Activated CD4-positive, alpha-beta T cell treated with anti-CD3 and anti-CD28 coated beads, Interleukin-2, amount 50 U/mL, for 24 hours (primary cell): ENCODE measurements around the gene PPP2R3B.
"Not testable (repeated sequence)": the region's sequence is repeated elsewhere in the genome, so short reads cannot be mapped to it uniquely, and the experiment has no call there.

Experiments
- DNase-seq, 2 donors: peaks; one replicate each; pipeline ENCODE4 v3.0.0-alpha.2; 2020; ENCODE audit warnings: low read depth in 1 of 2, low spot score in 1 of 2

Gene PPP2R3B

GRCh38 chrX:353566-354535 is 32.9 kb downstream of the PPP2R3B start:
- no peak for DNase-seq

GRCh38 chrX:352582-353314 is 34.0 kb downstream of the PPP2R3B start:
- no peak for DNase-seq

GRCh38 chrX:352181-352580 is 34.5 kb downstream of the PPP2R3B start:
- no peak for DNase-seq

- no peak for DNase-seq
These were observed 35.0 kb downstream of the PPP2R3B start for GRCh38 chrX:351736-352135.

GRCh38 chrX:351324-351641 is 35.4 kb downstream of the PPP2R3B start:
- not testable (repeated sequence) for DNase-seq

- DNase-seq: no peak
These were observed 36.0 kb downstream of the PPP2R3B start for GRCh38 chrX:350534-351323.

GRCh38 chrX:350148-350533 is 36.6 kb downstream of the PPP2R3B start:
- no peak for DNase-seq

- DNase-seq: no peak
These were observed 37.0 kb downstream of the PPP2R3B start for GRCh38 chrX:349702-350101.

DNA sequence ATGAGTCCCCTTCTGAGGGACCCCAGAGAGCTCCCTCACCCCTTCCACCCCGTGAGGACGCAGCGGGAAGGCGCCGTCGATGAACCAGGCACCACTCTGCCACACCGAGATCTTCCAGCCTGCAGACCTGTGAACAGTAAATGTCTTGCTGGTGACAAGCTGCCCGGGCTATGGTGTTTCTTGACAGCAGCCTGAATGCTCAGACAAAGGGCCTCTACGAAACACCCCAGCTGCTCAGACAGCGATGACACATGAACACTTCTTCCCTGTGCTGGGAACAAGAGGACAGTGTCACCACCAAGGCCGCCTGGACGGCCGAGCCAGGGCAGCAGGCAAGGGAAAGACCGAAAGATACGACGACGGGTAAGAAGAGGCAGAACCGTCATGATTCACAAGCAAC is 37.5 kb downstream of the PPP2R3B start:
- DNase-seq: no peak

DNA sequence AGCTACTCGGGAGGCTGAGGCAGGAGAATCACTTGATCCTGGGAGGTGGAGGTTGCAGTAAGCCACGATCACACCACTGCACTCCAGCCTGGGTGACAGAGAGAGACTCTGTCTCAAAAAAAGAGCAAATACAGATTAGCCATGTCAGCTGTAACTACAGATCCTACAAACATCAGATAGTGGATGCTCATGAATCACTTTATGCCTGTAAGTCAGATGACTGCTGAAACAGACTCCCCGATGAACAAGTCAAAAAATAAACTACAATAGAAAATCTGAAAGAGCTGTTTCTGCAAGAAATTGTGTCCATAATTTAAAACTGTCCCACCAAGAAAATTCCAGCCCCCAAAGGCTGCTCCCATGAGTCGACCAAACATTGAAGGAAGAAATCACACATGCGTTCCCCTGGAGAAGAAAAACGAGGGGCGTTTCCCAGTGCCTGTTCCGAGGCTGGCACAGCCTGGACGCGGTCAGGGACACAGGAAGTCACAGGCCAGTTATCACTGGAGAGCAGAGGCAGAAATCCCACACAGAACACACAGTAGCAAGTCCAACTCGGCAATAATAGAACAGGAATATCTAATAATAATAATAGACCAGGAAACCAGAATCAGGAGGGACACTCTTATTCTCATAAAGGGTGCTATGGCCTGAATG is 38.1 kb downstream of the PPP2R3B start:
- DNase-seq: no peak

GRCh38 chrX:347351-348117 is 39.2 kb downstream of the PPP2R3B start:
- DNase-seq: no peak

GRCh38 chrX:346034-346813 is 40.5 kb downstream of the PPP2R3B start:
- DNase-seq: no peak

DNA sequence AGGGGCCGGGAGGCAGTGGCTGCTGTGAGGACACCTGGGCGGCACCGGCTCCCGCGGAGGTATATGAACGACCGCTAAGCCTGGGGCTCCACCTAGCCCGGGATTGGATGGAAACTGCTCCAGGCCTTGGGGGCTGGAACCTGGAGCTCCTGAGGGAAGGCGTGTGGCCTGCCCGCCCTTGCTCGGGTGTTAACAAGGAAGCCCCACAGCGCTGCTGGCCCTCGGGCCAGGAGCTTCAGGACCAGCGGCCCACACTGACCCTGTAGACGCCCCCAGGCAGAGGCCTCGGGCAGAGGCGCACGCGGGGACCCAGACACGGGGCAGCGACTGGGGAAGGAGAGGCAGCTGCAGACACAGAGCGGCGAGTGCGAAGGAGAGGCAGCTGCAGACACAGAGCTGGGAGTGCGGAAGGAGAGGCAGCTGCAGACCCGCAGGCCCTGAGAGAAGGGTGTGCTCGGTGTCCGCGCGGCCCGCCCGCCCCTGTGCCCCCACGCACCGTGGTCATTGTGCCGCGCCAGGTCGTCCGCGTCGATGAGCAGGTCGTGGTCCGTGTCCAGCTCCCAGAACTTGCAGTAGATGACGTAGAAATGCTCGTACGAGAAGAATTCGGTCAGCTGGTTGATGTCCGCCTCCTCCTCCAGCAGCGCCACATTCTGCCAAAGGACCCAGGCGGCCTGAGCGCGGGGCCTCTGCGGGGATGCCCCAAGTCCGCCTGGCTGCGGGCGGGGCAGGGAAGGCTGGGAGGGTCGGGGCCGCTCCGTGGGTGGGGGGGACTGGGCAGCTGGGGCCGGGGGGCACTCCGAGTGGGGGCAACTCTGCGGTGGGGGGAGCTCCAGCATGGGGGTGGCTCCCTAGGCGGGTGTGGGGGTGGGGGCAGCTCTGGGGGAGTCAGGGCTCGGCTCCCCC is 41.4 kb downstream of the PPP2R3B start:
- DNase-seq: no peak

- DNase-seq: no peak
These were observed 42.3 kb downstream of the PPP2R3B start for GRCh38 chrX:344371-344901.

- DNase-seq: no peak
These were observed 45.1 kb downstream of the PPP2R3B start for GRCh38 chrX:341541-342101.

DNA sequence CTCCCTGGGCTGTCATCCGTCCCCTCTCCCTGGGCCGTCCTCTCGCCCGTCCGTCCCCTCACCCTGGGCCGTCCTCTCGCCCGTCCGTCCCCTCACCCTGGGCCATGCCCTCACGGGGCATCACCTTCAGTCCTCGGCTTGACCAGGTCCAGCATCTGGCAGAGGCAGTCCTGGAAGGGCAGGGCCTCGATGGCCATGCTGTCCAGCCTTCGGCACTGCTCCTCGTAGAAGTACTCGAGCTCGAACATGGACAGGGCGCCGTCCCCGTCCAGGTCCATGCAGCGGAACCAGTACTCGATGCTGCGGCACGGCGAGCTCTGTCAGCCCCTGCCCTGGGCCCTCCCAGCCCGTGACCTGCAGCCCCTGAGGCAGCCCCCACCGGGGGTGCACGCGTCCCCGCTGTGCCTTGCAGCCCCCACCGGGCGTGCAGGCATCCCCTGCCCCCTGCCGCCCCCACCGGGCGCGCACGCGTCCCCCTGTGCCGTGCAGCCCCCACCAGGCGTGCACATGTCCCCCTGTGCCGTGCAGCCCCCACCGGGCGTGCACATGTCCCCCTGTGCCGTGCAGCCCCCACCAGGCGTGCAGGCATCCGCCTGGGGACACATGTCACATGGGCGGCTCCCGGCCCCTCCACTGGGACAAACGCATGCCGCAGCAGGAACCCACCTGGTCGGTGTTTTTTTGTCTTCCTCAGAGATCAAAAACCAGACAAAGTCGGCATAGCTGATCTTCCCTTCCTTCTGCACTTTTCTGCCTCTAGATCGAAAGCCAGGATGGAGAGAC is 45.9 kb downstream of the PPP2R3B start:
- no peak for DNase-seq

- no peak for DNase-seq
These were observed 46.6 kb downstream of the PPP2R3B start for GRCh38 chrX:340121-340520.
